GM19099 (cell line): ENCODE measurements around the gene LONP2.

Experiments used
- POLR2A ChIP-seq: IDR thresholded peaks from 3 replicates; pipeline ENCODE4 v1.6.1; 2011; ENCODE audit warnings: low read depth; ENCODE audit not compliant: insufficient read length; ENCODE audit errors: extremely low read depth

LONP2 gene

DNA sequence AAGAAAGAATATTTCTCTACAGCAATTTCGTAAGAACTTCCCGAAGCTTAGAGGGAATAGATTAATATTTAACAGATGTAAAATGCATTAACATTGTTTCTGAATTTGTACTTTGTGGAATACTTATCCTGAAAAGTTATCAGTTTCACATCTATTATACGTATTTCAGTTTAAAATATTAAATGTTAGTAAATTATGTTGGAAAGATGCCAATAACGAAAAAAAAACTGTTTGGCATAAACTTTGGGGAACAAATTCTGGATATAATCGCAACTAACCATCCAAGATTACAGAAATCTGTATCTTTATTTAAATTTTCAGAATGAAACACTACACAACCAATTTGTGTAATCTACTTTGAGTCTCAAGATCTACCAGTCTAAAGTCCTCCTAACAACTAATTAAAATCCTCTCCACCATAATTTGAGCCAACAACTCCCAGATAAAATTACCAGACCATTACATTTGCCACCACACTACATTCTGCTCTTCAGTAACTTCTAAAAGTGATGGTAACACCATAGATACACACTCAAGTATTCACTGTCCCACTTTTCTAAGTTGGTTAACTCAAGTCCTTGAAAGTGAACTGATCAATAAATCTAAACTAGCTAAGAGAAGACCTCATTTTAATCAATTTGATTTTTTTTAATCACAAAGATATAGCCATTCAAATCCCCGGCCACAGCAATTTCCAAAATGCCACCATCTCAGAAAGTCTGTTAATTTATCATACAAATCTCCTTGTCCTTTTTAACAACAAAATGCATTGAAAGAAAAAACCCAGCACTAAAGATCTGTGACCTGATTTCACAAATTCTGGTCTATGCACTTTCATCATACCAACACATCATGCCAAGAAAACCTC is 139.1 kb downstream of the LONP2 start:
- no peak for TF ChIP-seq POLR2A

- TF ChIP-seq POLR2A = no peak
Observed at GRCh38 chr16:48383877-48384519, 139.9 kb downstream of the LONP2 start.

GRCh38 chr16:48384520-48385252 is 140.6 kb downstream of the LONP2 start:
- no peak for TF ChIP-seq POLR2A

GRCh38 chr16:48385253-48386150 is 141.4 kb downstream of the LONP2 start, which contains the start of gene SIAH1:
Gene SIAH1 (minus strand): TSS chr16:48385413. CDS start chr16:48362428, 22,985 bp downstream.
- TF ChIP-seq POLR2A = peak; percentile 92

DNA sequence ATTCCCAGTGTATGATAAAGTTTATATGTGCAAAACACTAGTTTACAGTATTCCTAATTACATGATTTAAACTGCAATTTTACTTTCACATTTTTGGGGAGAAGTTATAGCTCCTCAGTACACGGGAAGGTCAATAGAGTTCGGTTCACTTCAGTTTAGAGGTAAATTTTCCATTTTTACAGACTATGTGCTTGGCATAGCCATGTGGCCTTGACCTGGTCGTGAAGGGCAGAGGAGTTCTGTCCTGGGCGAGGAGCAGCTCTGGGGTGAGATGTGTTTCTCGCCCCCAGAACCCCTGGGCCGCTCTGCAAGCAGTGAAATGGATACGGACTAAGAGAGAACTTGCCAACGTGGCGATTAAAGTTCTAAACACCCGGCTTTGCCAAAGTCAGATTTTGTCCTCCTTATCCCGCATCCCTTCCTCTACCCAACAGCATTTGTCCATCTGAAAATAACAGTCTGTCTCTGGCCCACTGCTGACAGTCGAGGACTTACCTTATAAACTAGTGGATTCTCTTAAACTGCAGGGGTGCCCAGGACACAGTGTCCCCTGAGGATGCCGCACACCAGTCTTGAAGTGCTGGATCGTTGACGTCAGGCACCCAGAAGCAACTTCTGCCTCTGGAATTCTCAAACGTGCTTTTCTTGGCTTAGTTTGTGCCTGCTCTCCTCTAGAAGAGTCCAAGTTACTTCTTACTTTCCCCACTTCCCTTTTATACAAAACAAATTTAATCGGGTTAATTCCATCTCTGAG is 142.6 kb downstream of the LONP2 start:
- no peak for TF ChIP-seq POLR2A

DNA sequence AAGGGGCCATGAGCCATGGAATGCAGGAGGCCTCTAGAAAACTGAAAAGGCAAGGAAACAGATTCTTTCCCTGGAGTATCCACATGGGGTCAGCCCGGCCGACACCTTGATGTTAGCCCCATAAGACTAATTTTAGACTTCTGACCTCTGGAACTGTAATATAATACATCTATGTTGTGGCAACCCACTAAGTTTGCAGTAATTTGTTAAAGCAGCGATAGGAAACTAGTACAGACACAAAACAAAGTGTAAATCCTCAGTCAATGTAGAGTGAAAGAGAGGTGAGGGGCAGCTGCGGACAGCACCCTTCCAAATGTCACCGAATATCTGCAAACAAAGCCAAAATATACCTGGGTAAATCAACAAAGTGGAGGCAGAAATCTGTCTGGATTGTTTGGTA is 148.3 kb downstream of the LONP2 start:
- TF ChIP-seq POLR2A = no peak

DNA sequence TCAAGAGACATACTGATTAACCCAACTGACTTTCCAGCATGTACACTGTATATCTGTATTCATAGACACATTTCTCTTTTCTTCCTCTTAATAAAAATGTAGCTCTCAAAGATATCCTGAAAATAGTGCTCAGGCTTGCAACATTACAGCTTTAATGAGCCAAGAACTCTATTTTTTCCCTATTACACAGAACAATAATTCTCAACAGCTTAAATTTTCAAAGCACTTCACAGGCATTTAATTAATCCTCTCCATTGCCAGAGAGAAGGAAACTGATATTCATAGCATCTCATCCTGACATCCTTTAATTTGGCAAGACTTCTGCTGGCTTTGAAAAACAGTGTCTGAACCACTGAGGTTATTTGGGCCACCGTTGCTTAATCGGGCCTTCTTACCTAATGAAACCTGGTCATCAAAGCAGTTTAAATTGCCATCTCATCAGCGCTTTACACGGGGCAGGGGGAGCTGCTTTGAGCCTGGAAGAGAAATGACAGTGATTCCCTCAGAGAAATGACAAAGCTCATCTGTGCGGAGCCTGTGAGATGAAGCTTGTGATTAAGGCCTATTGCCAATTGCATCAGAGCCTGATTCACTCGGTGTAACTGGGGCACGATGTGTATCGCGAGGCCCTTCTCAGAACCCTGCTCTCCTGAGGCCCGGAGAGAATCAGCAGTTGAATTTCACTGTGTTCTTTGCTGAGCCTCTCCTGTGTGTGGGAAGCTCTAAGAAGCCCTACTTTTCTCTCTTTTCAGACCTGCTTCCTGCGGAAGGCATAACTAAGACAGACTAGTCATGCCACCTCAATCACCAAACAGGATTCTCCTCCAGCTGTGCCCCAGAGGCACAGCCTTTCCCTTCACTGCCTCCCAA is 149.6 kb downstream of the LONP2 start:
- no peak for TF ChIP-seq POLR2A

GRCh38 chr16:48394355-48394703 is 150.2 kb downstream of the LONP2 start:
- TF ChIP-seq POLR2A = no peak

DNA sequence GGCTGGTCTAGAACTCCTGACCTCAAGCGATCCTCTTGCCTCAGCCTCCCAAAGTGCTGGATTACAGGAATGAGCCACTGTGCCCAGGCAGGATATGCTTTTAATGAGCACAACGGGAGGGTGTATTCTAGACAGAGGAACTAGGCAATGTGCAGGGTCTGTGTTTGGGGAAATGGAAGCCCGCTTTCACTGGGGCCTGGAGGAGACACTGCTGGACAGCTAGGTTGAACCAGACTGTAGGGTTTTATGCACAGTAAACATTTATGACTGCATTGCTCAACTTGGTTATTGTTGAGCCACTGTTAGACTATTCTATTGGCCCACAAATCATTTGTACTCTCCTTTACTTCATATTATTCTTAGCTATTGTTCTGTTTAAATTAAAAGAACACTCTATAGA is 151.3 kb downstream of the LONP2 start:
- no peak for TF ChIP-seq POLR2A

DNA sequence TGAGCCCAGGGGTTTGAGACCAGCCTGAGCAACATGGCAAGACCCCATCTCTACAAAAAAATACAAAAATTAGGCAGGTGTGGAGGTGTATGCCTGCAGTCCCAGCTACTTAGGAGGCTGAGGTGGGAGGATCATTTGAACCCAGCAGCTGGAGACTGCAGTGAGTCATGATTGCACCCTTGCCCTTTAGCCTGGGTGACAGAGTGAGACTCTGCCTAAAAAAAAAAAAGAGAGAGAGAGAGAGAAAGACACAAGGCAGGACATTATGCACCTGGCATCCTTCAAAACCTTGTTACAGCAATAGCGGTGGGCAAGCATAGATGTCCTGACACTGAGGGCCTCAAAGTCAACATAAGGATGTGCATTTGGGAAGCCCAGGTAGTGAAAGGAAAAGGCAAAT is 161.1 kb downstream of the LONP2 start:
- no peak for TF ChIP-seq POLR2A

DNA sequence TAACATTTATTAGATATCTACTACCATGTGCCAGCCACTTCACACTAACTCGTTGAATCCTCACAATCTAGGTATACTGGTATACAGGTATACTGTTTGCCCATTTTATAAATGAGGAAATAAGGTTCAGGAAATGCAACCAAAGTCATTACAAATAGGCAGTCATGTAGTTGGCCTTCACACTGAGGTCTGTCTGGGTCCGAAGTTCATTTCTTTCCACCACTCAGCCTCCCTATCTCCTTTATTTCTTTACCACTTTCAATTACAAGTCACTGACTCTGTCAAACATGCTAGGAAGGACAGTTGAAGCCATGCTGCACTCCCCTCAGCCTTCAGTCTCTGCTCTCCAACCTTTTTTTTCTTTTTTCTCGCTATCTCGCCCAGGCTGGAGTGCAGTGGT is 161.8 kb downstream of the LONP2 start:
- TF ChIP-seq POLR2A = no peak
